Central memory CD8-positive, alpha-beta T cell (primary cell): Measurements from ENCODE around the gene FHIT.

ENCODE experiments used
- ATAC-seq: fragments of 150-1000 bp; cut with Tn5 transposase; replicated peaks from 2 replicates; pipeline ENCODE4 v1.10.0; 2022; ENCODE audit warnings: mild to moderate bottlenecking, moderate FRiP score, moderate number of reproducible peaks; ENCODE audit not compliant: poor library complexity, severe bottlenecking; ENCODE audit errors: extremely low read depth
- DNase-seq, 2 donors: peaks; one replicate each; pipeline ENCODE4 v3.0.0; 2021; ENCODE audit warnings: low spot score in 2 of 2
- H3K27ac Mint-ChIP-seq: one replicate; pipeline ENCODE4 v1.8.0; 2022; ENCODE audit warnings: low read depth, mild to moderate bottlenecking, moderate library complexity, mixed read lengths
- H3K27me3 Mint-ChIP-seq: one replicate; pipeline ENCODE4 v1.8.0; 2022; ENCODE audit warnings: mixed read lengths
- H3K36me3 Mint-ChIP-seq: one replicate; pipeline ENCODE4 v1.8.0; 2022; ENCODE audit warnings: mild to moderate bottlenecking, moderate library complexity, mixed read lengths; ENCODE audit not compliant: insufficient read depth
- H3K4me1 Mint-ChIP-seq: one replicate; pipeline ENCODE4 v1.8.0; 2022; ENCODE audit warnings: mixed read lengths
- H3K4me3 Mint-ChIP-seq: one replicate; pipeline ENCODE4 v1.8.0; 2022; ENCODE audit warnings: mild to moderate bottlenecking, moderate library complexity, mixed read lengths
- H3K9me3 Mint-ChIP-seq: one replicate; pipeline ENCODE4 v1.8.0; 2022; ENCODE audit warnings: mixed read lengths

The FHIT gene

DNA sequence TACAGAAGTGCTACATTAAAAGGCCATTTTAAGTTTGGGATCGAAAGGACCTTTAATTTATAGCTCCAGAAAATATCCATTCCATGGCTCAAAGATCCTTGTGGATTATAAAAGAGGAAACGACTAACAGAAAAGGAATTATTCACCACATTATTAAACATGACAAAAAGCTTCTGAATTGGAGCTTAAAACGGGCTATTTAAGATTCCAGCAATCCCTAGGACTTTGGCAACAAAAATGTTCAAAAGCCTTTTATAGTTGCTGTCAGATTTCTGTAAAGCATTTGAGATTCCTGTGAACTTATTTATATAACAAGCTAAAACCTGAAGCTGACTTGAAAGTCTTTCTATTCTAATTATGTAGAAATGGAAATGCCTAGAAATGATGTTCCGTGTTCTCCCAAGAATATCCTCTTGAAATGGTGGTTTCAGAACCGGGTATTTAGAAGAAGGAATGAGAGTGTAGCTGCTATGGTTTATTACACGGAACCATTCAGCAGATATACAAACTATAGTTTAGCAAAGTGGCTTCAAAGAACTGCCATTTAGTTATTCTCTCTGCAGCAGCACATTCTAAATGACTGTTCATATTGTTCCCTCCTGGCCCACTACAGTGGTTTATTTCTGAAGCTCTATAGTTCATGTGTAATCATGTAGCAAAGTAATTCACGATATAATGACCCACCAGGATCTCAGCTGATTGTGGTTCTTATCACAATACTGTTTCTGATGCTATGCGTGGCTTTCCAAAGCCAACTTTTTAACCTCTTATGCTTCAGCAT, 961.7 kb downstream of the FHIT start:
- Mint-ChIP-seq H3K4me1 (peaks cover 8% of the 10 kb centered on the region), H3K36me3 (peaks cover 2% of the 10 kb centered on the region), H3K9me3 (no peaks in the 10 kb centered on the region), H3K27ac (no peak overlapping the region), H3K27me3 (no peaks in the 10 kb centered on the region), H3K4me3 (no peak overlapping the region)
- ATAC-seq, result no peak
- no peak for DNase-seq

DNA sequence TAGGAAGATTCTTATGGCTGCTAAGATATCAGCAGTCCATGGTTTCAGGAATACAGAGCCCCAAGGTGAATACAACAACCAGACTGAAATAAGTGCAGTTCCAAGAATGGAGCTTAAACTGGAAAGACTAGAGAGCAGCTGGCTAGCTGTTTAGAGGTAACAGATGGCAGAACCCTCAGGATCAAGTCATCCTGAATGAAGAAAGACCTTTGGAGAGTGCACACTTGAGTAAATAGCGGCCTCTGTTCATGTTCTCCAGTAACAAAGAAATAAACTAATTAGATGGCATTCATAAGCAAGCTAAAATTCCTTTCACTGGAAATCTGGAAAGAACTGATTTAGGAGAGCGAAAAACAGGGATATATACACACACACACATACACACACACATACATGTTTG, 968.4 kb downstream of the FHIT start:
- no peak overlapping the region for H3K27ac Mint-ChIP-seq
- H3K9me3 Mint-ChIP-seq, result no peaks in the 10 kb centered on the region
- H3K27me3 Mint-ChIP-seq, result no peaks in the 10 kb centered on the region
- DNase-seq, result no peak
- no peak overlapping the region for H3K4me3 Mint-ChIP-seq
- no peak for ATAC-seq
- H3K36me3 Mint-ChIP-seq, result no peaks in the 10 kb centered on the region
- H3K4me1 Mint-ChIP-seq, result no peaks in the 10 kb centered on the region

DNA sequence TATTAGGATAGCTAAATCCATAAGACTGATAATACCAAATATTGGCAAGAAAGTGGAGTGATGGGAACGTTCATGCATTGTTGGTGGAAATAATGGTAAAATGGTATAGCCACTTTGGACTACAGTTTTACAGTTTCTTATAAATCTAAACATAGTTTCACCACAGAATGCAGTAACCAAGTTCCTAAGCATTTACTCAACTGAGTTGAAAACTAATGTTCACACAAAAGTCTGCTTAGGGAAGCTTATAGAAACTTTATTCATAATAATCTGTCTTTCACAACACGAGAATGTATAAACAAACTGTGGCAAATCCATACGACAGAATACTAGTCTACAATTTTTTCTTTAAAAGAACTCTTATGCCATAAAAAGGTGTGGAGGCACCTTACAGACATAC, 969.3 kb downstream of the FHIT start:
- no peaks in the 10 kb centered on the region for H3K27me3 Mint-ChIP-seq
- DNase-seq (no peak), ATAC-seq (no peak)
- H3K36me3 Mint-ChIP-seq, result no peaks in the 10 kb centered on the region
- H3K27ac Mint-ChIP-seq, result no peak overlapping the region
- no peak overlapping the region for H3K4me3 Mint-ChIP-seq
- H3K4me1 Mint-ChIP-seq, result no peaks in the 10 kb centered on the region
- H3K9me3 Mint-ChIP-seq, result no peaks in the 10 kb centered on the region

DNA sequence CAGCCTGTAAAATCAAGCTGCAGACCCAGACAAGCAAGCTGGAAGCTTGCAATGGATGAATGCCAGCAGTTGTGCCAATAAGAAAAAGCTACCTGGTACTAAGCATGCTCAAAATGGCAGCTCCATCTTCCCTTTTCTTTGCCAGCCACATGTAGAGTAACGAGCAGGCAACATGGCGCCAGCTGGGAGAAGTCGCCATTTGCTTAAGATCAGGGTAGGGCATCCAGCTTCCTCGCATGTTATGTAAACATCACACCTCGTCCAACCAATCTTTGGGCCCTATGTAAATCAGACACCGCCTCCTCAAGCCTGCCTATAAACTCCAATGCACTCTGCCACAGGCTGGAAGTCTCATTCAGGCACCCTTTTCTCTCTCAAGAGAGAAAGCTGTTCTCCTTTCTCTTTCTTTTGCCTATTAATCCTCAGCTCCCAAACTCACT, 973.9 kb downstream of the FHIT start:
- no peak overlapping the region for H3K27ac Mint-ChIP-seq

DNA sequence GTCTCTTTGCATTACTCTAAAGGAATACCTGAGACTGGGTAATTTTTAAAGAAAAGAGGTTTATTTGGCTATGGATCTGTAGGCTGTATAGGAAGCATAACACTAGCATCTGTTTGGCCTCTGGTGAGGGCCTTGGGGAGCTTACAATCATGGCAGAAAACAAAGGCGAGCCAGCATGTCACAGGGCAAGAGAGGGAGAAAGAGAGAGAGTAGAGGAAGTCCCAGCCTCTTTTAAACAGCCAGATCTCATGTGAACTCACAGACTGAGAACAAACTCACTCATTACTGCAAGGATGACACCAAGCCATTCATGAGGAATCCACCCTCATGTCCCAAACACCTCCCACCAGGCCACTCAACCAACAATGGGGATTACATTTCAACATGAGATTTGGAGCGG, 974.6 kb downstream of the FHIT start:
- no peak overlapping the region for H3K27ac Mint-ChIP-seq
- no peak overlapping the region for H3K4me3 Mint-ChIP-seq
- H3K27me3 Mint-ChIP-seq, result no peaks in the 10 kb centered on the region
- no peaks in the 10 kb centered on the region for H3K4me1 Mint-ChIP-seq
- no peaks in the 10 kb centered on the region for H3K9me3 Mint-ChIP-seq
- ATAC-seq (no peak), DNase-seq (no peak)
- peaks cover 1% of the 10 kb centered on the region for H3K36me3 Mint-ChIP-seq

More for the DNA sequence above, 973.9 kb downstream of the FHIT start:
- ATAC-seq (no peak), DNase-seq (no peak)
- H3K27me3 Mint-ChIP-seq, result no peaks in the 10 kb centered on the region
- no peaks in the 10 kb centered on the region for H3K9me3 Mint-ChIP-seq
- peaks cover 1% of the 10 kb centered on the region for H3K36me3 Mint-ChIP-seq
- no peaks in the 10 kb centered on the region for H3K4me1 Mint-ChIP-seq
- no peak overlapping the region for H3K4me3 Mint-ChIP-seq

DNA sequence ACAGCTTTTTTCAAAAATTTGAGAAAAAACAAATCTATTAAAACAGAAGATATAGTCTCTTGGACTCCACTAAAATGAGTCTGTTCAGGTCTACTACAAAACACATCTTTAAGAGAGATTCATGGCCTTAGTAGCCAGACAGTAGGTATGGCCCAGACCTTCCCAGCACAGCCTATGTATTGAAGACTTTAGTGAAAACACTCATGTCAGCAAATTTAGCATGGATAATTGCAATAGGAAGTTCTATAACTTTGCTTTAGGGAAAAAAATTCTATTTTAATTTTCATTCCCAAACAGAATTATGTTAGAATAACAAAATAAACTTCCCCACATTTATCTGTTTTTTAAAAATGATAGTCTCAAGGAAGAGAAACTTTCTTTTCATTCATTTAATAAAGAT, 976.6 kb downstream of the FHIT start:
- Mint-ChIP-seq H3K4me1 (no peaks in the 10 kb centered on the region), H3K36me3 (peaks cover 1% of the 10 kb centered on the region), H3K27ac (no peak overlapping the region), H3K9me3 (no peaks in the 10 kb centered on the region), H3K4me3 (no peak overlapping the region), H3K27me3 (no peaks in the 10 kb centered on the region)
- DNase-seq (no peak), ATAC-seq (no peak)

DNA sequence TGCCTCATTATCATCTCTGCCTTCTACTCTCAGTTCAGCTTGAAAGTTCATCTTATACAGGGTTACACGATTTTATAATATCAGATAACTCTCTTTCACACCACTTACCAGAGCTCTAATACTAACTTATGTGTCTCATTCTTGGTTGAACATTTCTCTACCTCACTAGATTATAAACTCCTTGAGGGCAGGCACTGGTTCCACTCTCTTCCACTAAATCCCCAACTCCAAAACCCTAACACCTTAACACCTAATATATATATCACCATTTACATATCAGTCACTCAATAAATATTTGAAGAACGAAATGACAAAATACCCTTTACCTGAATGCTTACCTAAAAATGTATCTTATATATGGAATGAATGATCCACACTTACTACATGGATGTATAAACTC, 977.2 kb downstream of the FHIT start:
- H3K27ac Mint-ChIP-seq, result no peak overlapping the region
- no peak overlapping the region for H3K4me3 Mint-ChIP-seq
- ATAC-seq (no peak), DNase-seq (no peak)
- H3K36me3 Mint-ChIP-seq, result peaks cover 1% of the 10 kb centered on the region
- no peaks in the 10 kb centered on the region for H3K27me3 Mint-ChIP-seq
- H3K4me1 Mint-ChIP-seq, result no peaks in the 10 kb centered on the region
- no peaks in the 10 kb centered on the region for H3K9me3 Mint-ChIP-seq

DNA sequence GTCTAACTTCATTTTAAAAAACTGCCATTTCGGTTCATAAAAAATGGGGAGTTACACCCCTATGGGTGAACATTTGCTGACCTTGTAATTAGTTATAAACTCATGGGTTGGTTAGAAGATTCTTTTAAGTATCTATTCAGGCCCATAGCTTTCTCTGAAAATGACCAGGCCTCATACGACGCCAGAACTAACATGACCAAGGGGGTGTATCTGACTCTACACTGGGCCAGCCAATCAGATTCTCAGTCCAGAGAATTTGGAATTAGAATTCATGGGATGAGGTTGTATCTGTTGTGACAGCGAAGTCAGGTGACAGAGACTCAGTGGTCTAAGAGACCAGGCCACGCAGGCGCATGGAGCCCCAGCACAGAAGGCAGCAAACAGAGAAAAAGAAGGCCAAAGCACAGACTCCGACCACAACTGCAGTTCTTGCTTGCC, 981.4 kb downstream of the FHIT start:
- Mint-ChIP-seq H3K36me3 (no peaks in the 10 kb centered on the region), H3K9me3 (no peaks in the 10 kb centered on the region), H3K4me3 (no peak overlapping the region), H3K4me1 (no peaks in the 10 kb centered on the region), H3K27me3 (no peaks in the 10 kb centered on the region), H3K27ac (no peak overlapping the region)
- ATAC-seq (no peak), DNase-seq (no peak)

DNA sequence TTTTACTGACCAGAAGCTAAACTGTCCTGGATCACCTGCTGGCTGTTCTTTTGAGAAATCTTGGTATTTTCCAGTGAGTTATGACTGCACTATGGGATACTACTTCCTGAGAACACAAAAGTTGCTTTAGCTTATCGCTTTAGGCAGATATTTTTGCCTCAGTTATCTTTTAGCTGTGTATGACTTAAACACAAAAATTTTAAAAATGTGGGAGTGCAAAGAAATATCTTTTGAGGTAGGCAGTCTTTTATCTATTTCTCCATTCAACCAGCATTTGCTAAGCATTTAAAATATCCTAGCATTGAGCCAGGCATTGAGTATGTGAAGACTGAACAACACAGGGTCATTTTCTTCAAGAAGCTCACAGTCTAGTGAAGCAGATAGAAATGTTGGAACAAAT, 981.9 kb downstream of the FHIT start:
- Mint-ChIP-seq H3K36me3 (no peaks in the 10 kb centered on the region), H3K27ac (no peak overlapping the region), H3K9me3 (no peaks in the 10 kb centered on the region), H3K27me3 (no peaks in the 10 kb centered on the region), H3K4me1 (no peaks in the 10 kb centered on the region), H3K4me3 (no peak overlapping the region)
- DNase-seq (no peak), ATAC-seq (no peak)

DNA sequence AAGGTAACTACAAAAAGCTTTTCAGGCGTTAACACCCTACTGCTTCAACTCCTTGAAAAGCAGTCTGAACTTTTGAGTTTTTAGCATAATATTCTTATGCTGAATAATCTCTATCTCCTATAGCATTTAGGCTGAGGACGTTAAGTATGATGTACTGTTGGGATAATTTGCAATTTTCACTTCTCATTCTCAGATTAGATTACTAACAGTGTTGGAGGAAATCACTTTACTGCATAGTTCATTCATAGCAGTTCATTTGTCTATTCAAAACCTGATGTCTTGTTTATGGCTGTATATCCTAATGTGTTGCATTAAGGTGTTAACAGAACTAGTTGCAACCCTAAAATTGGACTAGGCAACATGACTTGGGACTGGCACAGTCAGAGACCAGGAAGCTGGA, 983.1 kb downstream of the FHIT start:
- H3K4me1 Mint-ChIP-seq, result no peaks in the 10 kb centered on the region
- no peak for ATAC-seq
- DNase-seq, result no peak
- no peaks in the 10 kb centered on the region for H3K27me3 Mint-ChIP-seq
- H3K9me3 Mint-ChIP-seq, result no peaks in the 10 kb centered on the region
- H3K27ac Mint-ChIP-seq, result no peak overlapping the region
- no peaks in the 10 kb centered on the region for H3K36me3 Mint-ChIP-seq
- no peak overlapping the region for H3K4me3 Mint-ChIP-seq

DNA sequence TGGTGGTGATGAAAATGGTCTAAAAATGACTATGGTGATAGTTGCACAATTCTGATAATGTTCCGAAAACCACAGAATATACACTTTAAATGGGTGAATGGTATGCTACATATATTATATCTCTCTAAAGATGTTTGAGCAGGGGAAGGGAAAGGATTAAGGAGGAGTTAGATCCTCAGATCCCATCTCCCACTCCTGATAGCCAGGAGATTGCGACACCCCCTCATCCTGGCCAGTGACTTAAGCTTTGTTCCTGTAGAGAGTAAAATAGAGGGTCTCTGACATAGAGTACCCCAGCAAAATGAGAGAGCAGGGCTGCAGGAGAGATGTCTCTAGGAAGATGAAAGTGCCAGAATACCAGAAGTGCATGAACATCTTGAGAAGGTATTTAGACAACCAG, 984.8 kb downstream of the FHIT start:
- no peaks in the 10 kb centered on the region for H3K27me3 Mint-ChIP-seq
- H3K36me3 Mint-ChIP-seq, result no peaks in the 10 kb centered on the region
- no peaks in the 10 kb centered on the region for H3K4me1 Mint-ChIP-seq
- H3K4me3 Mint-ChIP-seq, result no peak overlapping the region
- no peaks in the 10 kb centered on the region for H3K9me3 Mint-ChIP-seq
- no peak overlapping the region for H3K27ac Mint-ChIP-seq
- no peak for ATAC-seq
- DNase-seq, result no peak

DNA sequence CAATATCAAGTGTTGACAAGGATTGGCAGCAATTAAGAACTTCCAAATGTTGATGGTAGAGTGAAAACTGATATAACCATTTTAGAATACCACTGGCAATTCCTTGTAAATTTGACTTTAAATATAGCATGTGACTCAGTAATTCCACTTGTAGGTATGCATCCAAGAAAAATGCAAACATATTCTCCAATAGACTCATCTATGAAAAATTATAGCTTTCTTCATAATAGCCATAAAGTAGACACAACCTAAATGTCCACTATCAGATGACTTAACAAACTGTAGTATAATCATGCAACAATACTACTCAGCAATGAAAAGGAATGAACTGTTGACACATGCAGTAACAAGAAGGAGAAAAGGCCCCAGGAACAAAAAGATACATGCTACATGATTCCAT, 988.1 kb downstream of the FHIT start:
- H3K36me3 Mint-ChIP-seq, result no peaks in the 10 kb centered on the region
- ATAC-seq (no peak), DNase-seq (no peak)
- H3K27me3 Mint-ChIP-seq, result no peaks in the 10 kb centered on the region
- H3K27ac Mint-ChIP-seq, result no peak overlapping the region
- no peaks in the 10 kb centered on the region for H3K9me3 Mint-ChIP-seq
- no peak overlapping the region for H3K4me3 Mint-ChIP-seq
- H3K4me1 Mint-ChIP-seq, result no peaks in the 10 kb centered on the region

DNA sequence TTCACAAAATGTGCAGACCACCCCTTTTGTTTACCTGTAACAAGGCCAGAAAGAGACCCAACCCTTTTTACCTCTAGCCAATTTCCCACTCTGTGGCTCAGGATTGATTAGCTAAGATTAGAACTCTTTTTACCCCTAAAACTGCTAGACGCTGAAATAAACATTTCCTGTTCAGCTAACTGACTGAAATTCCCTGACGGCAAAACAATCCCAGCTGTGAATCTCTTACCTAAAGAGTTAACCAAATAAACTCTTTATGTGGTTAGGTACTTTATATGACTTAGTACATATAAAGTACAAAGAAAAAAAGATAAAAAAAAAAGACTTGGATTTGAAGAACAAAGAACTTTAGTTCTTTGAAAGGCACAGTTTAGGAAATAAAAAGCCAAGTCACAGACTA, 988.7 kb downstream of the FHIT start:
- no peak for ATAC-seq
- H3K27ac Mint-ChIP-seq, result no peak overlapping the region
- H3K36me3 Mint-ChIP-seq, result no peaks in the 10 kb centered on the region
- no peak for DNase-seq
- H3K9me3 Mint-ChIP-seq, result no peaks in the 10 kb centered on the region
- H3K27me3 Mint-ChIP-seq, result no peaks in the 10 kb centered on the region
- H3K4me3 Mint-ChIP-seq, result no peak overlapping the region
- no peaks in the 10 kb centered on the region for H3K4me1 Mint-ChIP-seq
